K562 (cell line): ENCODE measurements around the gene RBKS. TPM values are rescaled to one million over a fixed set of nuclear protein-coding genes. Genes with fewer than 3 reads are reported as not detected.

ENCODE experiments used
- ARNT ChIP-seq, 2 experiments: fragments of 450-650 bp; IDR thresholded peaks; 2 replicates each; pipeline ENCODE4 v1.6.1; 2016; ENCODE audit warnings: mild to moderate bottlenecking in 1 of 2
- ATF6 ChIP-seq: sonication (generic); formaldehyde crosslinking; IDR thresholded peaks from 2 replicates; pipeline ENCODE4 v1.4.0; 2020; ENCODE audit warnings: mild to moderate bottlenecking, missing genetic modification reagents
- ATF7 ChIP-seq: fragments of 450-650 bp; IDR thresholded peaks from 2 replicates; pipeline ENCODE4 v1.7.1; 2014; ENCODE audit warnings: mild to moderate bottlenecking, moderate library complexity
- ELF2 ChIP-seq: fragments of 250-450 bp; sonication (Bioruptor Pico); IDR thresholded peaks from 2 replicates; pipeline ENCODE4 v1.5.0; 2021; ENCODE audit warnings: mild to moderate bottlenecking
- GMEB1 ChIP-seq: fragments of 250-450 bp; sonication (Bioruptor Pico); IDR thresholded peaks from 2 replicates; pipeline ENCODE4 v1.4.0; 2020; ENCODE audit warnings: mild to moderate bottlenecking
- HDAC3 ChIP-seq: fragments of 450-650 bp; IDR thresholded peaks from 2 replicates; pipeline ENCODE4 v1.6.1; 2018; ENCODE audit warnings: borderline replicate concordance, mild to moderate bottlenecking, moderate library complexity; ENCODE audit not compliant: partially characterized antibody
- HMG20A ChIP-seq: fragments of 450-650 bp; formaldehyde crosslinking; conservative IDR thresholded peaks from 2 replicates; pipeline ENCODE4 v1.4.0; 2020; ENCODE audit warnings: mild to moderate bottlenecking, mixed read lengths
- KDM4B ChIP-seq, 2 experiments: fragments of 450-650 bp in 1 of 2; sonication (generic) in 1 of 2; IDR thresholded peaks; 2 replicates each; pipeline ENCODE4 v1.6.1; 2016 to 2017; ENCODE audit warnings: borderline replicate concordance in 2 of 2, antibody characterized with exemption in 1 of 2, low read depth in 1 of 2, mild to moderate bottlenecking in 1 of 2
- MTA3 ChIP-seq: fragments of 450-650 bp; formaldehyde crosslinking; IDR thresholded peaks from 2 replicates; pipeline ENCODE4 v1.6.1; 2017; ENCODE audit warnings: mild to moderate bottlenecking, borderline replicate concordance
- NFRKB ChIP-seq: fragments of 450-650 bp; IDR thresholded peaks from 2 replicates; pipeline ENCODE4 v1.6.1; 2016; ENCODE audit warnings: low read depth
- RBFOX2 ChIP-seq: fragments of 200-400 bp; formaldehyde crosslinking; IDR thresholded peaks from 2 replicates; pipeline ENCODE4 v1.6.1; 2017; ENCODE audit warnings: low read depth, mild to moderate bottlenecking, low read length, moderate library complexity
- TCF7 ChIP-seq: sonication (generic); IDR thresholded peaks from 2 replicates; pipeline ENCODE4 v1.6.1; 2016; ENCODE audit warnings: antibody characterized with exemption, borderline replicate concordance
- YBX1 ChIP-seq: fragments of 450-650 bp; IDR thresholded peaks from 2 replicates; pipeline ENCODE4 v1.7.1; 2016; ENCODE audit warnings: mild to moderate bottlenecking
- ZBTB12 ChIP-seq: fragments of 250-450 bp; sonication (Bioruptor Pico); IDR thresholded peaks from 2 replicates; pipeline ENCODE4 v1.4.0; 2020
- ZBTB34 ChIP-seq: fragments of 250-450 bp; sonication (Bioruptor Pico); IDR thresholded peaks from 2 replicates; pipeline ENCODE4 v1.8.0; 2021; ENCODE audit warnings: mild to moderate bottlenecking, moderate library complexity
- ZNF699 ChIP-seq: fragments of 250-450 bp; sonication (Bioruptor Pico); IDR thresholded peaks from 2 replicates; pipeline ENCODE4 v1.8.0; 2021; ENCODE audit warnings: mild to moderate bottlenecking, moderate library complexity; ENCODE audit not compliant: insufficient replicate concordance
- polyA plus RNA-seq, 8 experiments: library from polyadenylated mRNA; depleted of rRNA in 4 of 8; stranded (reverse) in 5 of 8; unstranded in 3 of 8; fragments of >200 nt; fragmentation: Nextera tagmentation in 2 of 8; fragmentation: Illumina TruSeq in 1 of 8; extraction: Ambion mirVana in 2 of 8; extraction: Trizol in 1 of 8; gene quantifications; 2 replicates each; pipeline versions ENCODE4 v1.2.1 to v1.2.3, GENCODE V29; 2011 to 2014; ENCODE audit warnings: inconsistent platforms in 1 of 8, missing spikeins in 1 of 8
- total RNA-seq, 7 experiments: library from RNA; depleted of rRNA in 6 of 7; stranded (reverse); fragments of >200 nt in 6 of 7; fragmentation: Illumina TruSeq in 2 of 7; extraction: Trizol in 2 of 7; gene quantifications; 2 replicates each; pipeline versions ENCODE4 v1.2.1 to v1.2.3, GENCODE V29; 2011 to 2021; ENCODE audit warnings: low replicate concordance in 1 of 7

The RBKS gene
- total and polyA plus RNA-seq, 9 of the 15 experiments (the other 6 are each of a cell fraction or from before 2014, with no cell fraction given) = 0.06 to 0.39 (median 0.19) TPM

GRCh38 chr2:27890924-27891672, 911 bp upstream of the RBKS start (continued):
- TF ChIP-seq ELF2 (CRISPR knock-in tag) = 0 out of 2 replicates have a peak, but pooled peaks have one; percentile 20
- no peak for TF ChIP-seq HDAC3
- 0 out of 2 replicates have a peak, but pooled peaks have one; percentile 79 for TF ChIP-seq ATF6 (CRISPR knock-in tag)
- TF ChIP-seq KDM4B (IDR thresholded peaks at IDR 0.05; ENCODE audit: borderline replicate concordance in 2 of 2, low read depth in 1 of 2) = 0 out of 4 replicates have a peak, but pooled peaks of 1 of the 2 experiments have one; percentile 33
- TF ChIP-seq ATF7 = peak; percentile 94
- TF ChIP-seq HMG20A (CRISPR knock-in tag) = no peak
- no peak for TF ChIP-seq RBFOX2
- TF ChIP-seq GMEB1 (CRISPR knock-in tag) = peak; percentile 39; the same call in 1 of the 2 replicates
- TF ChIP-seq ZBTB34 (CRISPR knock-in tag) = no peak
- peak; percentile 99 for TF ChIP-seq MTA3
- TF ChIP-seq ZNF699 (CRISPR knock-in tag) = no peak
- no peak for TF ChIP-seq TCF7
- TF ChIP-seq ARNT (IDR thresholded peaks at IDR 0.05) = peak; percentile 73 to 83; a peak in 2 of 4 replicates
- TF ChIP-seq ZBTB12 (CRISPR knock-in tag) = peak; percentile 98
- TF ChIP-seq YBX1 = no peak
- TF ChIP-seq NFRKB = peak; percentile 40; the same call in 1 of the 2 replicates
